Right lobe of liver (tissue), 6 donors: ENCODE results near the gene KIAA1671. TPM values are rescaled to one million over a fixed set of nuclear protein-coding genes. Genes with fewer than 3 reads are reported as not detected.
A peak's percentile ranks its signal among the peaks of the same experiment; 100 is the strongest.
"Not testable (repeated sequence)": the region's sequence is repeated elsewhere in the genome, so short reads cannot be mapped to it uniquely, and the experiment has no call there.

ENCODE experiments used
- ATAC-seq, 4 donors: fragments of 200-7000 bp; cut with Tn5 transposase; one replicate each; pipeline ENCODE4 v1.9.1; 2020; ENCODE audit warnings: mild to moderate bottlenecking in 4 of 4, moderate library complexity in 4 of 4
- DNase-seq, 3 donors: peaks; one replicate each; pipeline ENCODE4 v3.0.0-alpha.2; 2020
- H3K27ac ChIP-seq, 3 donors: fragments of 200-600 bp; one replicate each; pipeline ENCODE4 v1.8.0; 2022
- H3K27me3 ChIP-seq, 2 donors: fragments of 200-600 bp; one replicate each; pipeline ENCODE4 v1.8.0; 2022
- H3K36me3 ChIP-seq, 4 donors: fragments of 200-600 bp; sonication (generic) in 1 of 4; one replicate each; pipeline versions ENCODE4 v1.5.1 to v1.8.0; 2017 to 2022; ENCODE audit warnings: control low read depth in 1 of 4
- H3K4me1 ChIP-seq, 4 donors: fragments of 200-600 bp; sonication (generic) in 1 of 4; one replicate each; pipeline versions ENCODE4 v1.5.1 to v1.8.0; 2017 to 2022; ENCODE audit warnings: control low read depth in 1 of 4
- H3K4me3 ChIP-seq, 3 donors: fragments of 200-600 bp; one replicate each; pipeline ENCODE4 v1.8.0; 2022
- H3K9me3 ChIP-seq, 4 donors: fragments of 200-600 bp; sonication (generic) in 1 of 4; one replicate each; pipeline versions ENCODE4 v1.5.1 to v1.8.0; 2017 to 2022; ENCODE audit warnings: control low read depth in 1 of 4
- CTCF ChIP-seq, 4 donors: fragments of 200-600 bp in 3 of 4; fragments of 450-650 bp in 1 of 4; IDR thresholded peaks; one replicate each; pipeline versions ENCODE4 v1.5.1 to v1.8.0; 2016 to 2022; ENCODE audit warnings: antibody characterized with exemption in 4 of 4, mild to moderate bottlenecking in 2 of 4
- POLR2A ChIP-seq: fragments of 450-650 bp; IDR thresholded peaks from one replicate; pipeline ENCODE4 v1.6.1; 2017; ENCODE audit warnings: antibody characterized with exemption, mild to moderate bottlenecking
- WGBS: methylation state at CpG from one replicate; pipeline ENCODE4 v1.1.6; 2018; ENCODE audit warnings: low coverage, low lambda C conversion rate; ENCODE audit not compliant: insufficient coverage; ENCODE audit errors: missing lambda C conversion rate; 5-methylcytosine and 5-hydroxymethylcytosine counted together
- intact Hi-C, 2 donors: fragments of 100-400 bp; cut with DNase I; formaldehyde crosslinking; loops; one replicate each; pipeline versions ENCODE4 v1.11.2 to v1.14.1; 2022
- small RNA-seq, 2 experiments: library from RNA; depleted of rRNA; stranded (forward); fragments of <200 nt; gene quantifications; one replicate each; pipeline ENCODE3, GENCODE V24; 2016
- total RNA-seq, 6 experiments: library from RNA; depleted of rRNA in 2 of 6; stranded (reverse); fragments of >200 nt in 2 of 6; fragmentation: NEBNext Ultra II Directional in 3 of 6; extraction: Animal tissue kit (Norgen Biotek cat#: 25700) in 3 of 6; gene quantifications; one replicate each; pipeline versions ENCODE4 v1.1.0 to v1.2.4, GENCODE V29; 2016 to 2023
- donor health status: DM: no; HTN: yes; CAD: no.
- donor health status: DM: no; HTN: no; CAD: no.
- donor health status: DM: no; HTN: no; CAD: no.
- donor health status: DM: no; HTN: yes; CAD: no.
- donor health status: DM: no; HTN: yes; CAD: no.

Gene KIAA1671
- total RNA-seq, 6 experiments from 2014 or later: 31.1 to 56.6 (median 39.2) TPM

DNA sequence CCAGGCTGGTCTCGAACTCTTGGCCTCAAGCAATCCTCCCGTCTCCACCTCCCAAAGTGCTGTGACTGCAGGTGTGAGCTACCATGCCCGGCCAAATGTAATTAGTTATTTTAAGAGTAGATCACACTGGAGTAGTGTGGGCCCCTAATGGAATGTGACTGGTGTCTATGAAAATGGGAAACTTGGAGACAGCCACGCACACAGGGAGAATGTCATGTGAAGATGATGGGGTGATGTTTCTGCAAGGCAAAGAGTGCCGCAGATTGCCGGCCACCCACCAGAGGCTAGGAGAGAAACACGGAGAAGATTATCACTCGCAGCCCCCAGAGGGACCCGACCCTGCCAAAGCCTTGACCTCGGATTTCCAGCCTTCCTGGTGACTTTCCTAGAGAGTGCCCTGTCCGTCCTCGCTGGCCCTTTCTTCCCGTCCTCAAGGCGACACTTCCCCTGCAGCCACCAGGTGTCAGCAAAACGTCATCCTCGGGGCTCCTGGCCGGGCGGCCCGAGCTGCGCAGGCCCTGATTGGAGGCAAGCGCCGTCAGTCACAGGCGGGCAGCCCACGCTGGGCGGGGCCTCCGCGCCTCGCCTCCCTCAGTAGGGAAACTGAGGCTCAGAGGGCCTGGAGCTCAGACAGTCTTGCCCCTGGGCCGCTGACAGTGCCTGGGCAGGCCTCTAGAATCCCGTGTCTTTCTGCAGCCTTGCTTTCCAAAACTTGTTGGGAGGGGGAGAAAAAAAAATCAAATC, 283.2 kb downstream of the KIAA1671 start:
- no peaks in the 10 kb centered on the region for H3K27me3 ChIP-seq
- DNase-seq: peak; percentile 85 to 88 (median 87)
- WGBS: 17% methylated on average over 18 of the region's 30 CpGs

DNA sequence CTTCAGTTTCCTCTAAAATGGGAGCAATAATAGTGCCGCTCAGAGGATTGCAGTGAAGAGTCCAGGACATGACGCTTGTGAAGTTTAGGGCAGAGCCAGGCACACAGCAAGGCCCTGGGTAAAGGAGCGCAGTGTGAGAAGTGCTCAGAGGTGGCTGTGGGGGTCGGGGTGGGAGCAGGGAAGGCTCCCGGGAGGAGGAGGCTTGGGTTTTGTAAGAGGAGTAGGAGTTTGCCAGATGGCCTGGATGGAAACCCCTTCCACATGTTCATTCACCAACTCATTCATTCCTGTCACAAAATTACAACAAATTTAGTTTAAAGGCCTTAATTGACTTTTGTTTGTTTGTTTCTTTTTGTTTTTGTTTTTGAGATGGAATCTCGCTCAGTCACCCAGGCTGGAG, 283.9 kb downstream of the KIAA1671 start:
- H3K9me3 ChIP-seq: no peaks in the 10 kb centered on the region
- no peak for TF ChIP-seq POLR2A
- no peak for TF ChIP-seq CTCF (IDR thresholded peaks at IDR 0.05)
- H3K36me3 ChIP-seq: no peaks in the 10 kb centered on the region
- no peak overlapping the region for H3K27ac ChIP-seq
- WGBS: 82% methylated on average over 6 of the region's 6 CpGs
- no peak for ATAC-seq
- no peak overlapping the region for H3K4me3 ChIP-seq
- no peaks in the 10 kb centered on the region for H3K4me1 ChIP-seq
- intact Hi-C loops: no loop called here
- H3K27me3 ChIP-seq: no peaks in the 10 kb centered on the region
- no peak for DNase-seq

More for the DNA sequence above, 283.2 kb downstream of the KIAA1671 start:
- intact Hi-C loops: no loop called here
- Histone ChIP-seq H3K4me3 (no peak overlapping the region), H3K9me3 (no peaks in the 10 kb centered on the region), H3K27ac (no peak overlapping the region), H3K4me1 (no peaks in the 10 kb centered on the region), H3K36me3 (no peaks in the 10 kb centered on the region)
- peak; percentile 97 to 100 (median 98) for ATAC-seq
- TF ChIP-seq POLR2A: no peak
- TF ChIP-seq CTCF (IDR thresholded peaks at IDR 0.05): peak; percentile 58 to 80 (median 72)

DNA sequence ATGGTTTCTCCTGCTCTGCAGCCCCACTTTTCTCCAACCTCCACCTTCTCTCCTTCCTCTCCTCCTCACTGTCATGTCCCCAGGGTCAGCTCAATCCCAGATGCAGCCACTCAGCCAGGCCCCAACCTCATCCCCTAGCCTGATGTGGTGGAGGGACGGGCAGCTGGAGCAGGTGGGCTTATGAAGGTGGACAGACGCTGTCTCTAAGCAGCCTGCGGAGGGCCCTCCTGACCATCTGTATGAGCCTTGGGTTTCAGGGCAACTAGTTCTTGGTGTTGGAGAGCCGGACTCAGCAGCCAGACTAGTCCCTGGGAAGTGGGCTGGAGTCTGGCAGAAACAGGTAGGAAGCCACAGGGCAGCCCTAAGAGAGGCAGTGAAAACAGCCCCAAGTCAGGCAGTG, 285.0 kb downstream of the KIAA1671 start:
- H3K4me1 ChIP-seq: no peaks in the 10 kb centered on the region
- H3K27me3 ChIP-seq: no peaks in the 10 kb centered on the region
- ATAC-seq (peak in 1 of 4 donors; percentile 16), DNase-seq (no peak)
- no peaks in the 10 kb centered on the region for H3K36me3 ChIP-seq
- WGBS: 85% methylated on average over 3 of the region's 4 CpGs
- intact Hi-C loops: no loop called here
- no peak overlapping the region for H3K27ac ChIP-seq
- TF ChIP-seq POLR2A: no peak
- TF ChIP-seq CTCF (IDR thresholded peaks at IDR 0.05): no peak
- no peak overlapping the region for H3K4me3 ChIP-seq
- H3K9me3 ChIP-seq: no peaks in the 10 kb centered on the region

GRCh38 chr22:25238058-25238457, 285.5 kb downstream of the KIAA1671 start:
- DNase-seq, H3K4me3 ChIP-seq, H3K27ac ChIP-seq, ATAC-seq, H3K36me3 ChIP-seq, H3K4me1 ChIP-seq, H3K9me3 ChIP-seq, H3K27me3 ChIP-seq, intact Hi-C loops: not testable (repeated sequence)
- WGBS: 34% methylated on average over 3 of the region's 9 CpGs

Small RNA genes within 50 kb of the gene (small RNA-seq; reads per million reads assigned to genes)
- gene Z99916.2: 0 reads per million in 2 experiments

Other genes with a start within 250 kb of the KIAA1671 start
- not detected for gene PIWIL3, start 178.0 kb upstream of the KIAA1671 start, total RNA-seq
- gene SGSM1, start 146.5 kb upstream of the KIAA1671 start, total RNA-seq: under 1 TPM; 0.11 to 0.78 (median 0.41) TPM
- gene LHFPL7, start 6.0 kb upstream of the KIAA1671 start, total RNA-seq: not detected
- gene CRYBB3, start 247.1 kb downstream of the KIAA1671 start, total RNA-seq: under 1 TPM in 3 of 6 experiments, not detected in 3; 0.40 to 0.70 (median 0.69) TPM